ENCODE measurements around the gene SMYD3.

Gene SMYD3

DNA sequence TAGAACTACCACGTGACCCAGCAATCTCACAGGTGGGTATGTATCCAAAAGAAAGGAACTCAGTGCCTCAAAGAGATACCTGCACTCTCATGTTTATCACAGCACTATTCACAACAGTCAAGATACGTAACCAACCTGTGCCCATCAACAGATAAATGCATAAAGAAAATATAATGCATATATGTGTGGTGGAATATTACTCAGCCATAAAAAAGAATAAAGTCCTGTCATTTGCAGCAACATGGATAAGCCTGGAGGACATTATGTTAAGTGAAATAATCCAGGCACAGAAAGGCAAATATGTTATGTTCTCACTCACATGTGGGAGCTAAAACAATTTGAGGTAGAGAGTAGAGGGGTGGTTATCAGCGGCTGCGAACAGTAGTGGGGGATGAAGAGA is 413.8 kb downstream of the SMYD3 start:
- Histone ChIP-seq H2AFZ (ENCODE audit: low read depth, low read length) (no peak overlapping the region), H3K9ac (ENCODE audit: low read depth, low read length) (no peak overlapping the region), H3K27me3 (ENCODE audit: insufficient read depth, low read length, poor library complexity) (no peaks in the 10 kb centered on the region), H4K20me1 (ENCODE audit: insufficient read depth, low read length) (no peaks in the 10 kb centered on the region), H3K4me2 (ENCODE audit: insufficient read depth, low read length) (no peak overlapping the region), H3K36me3 (ENCODE audit: insufficient read depth, low read length) (no peaks in the 10 kb centered on the region), H3K4me1 (ENCODE audit: insufficient read depth, low read length) (no peaks in the 10 kb centered on the region), H3K4me3 (ENCODE audit: low read depth in 1 of 2, low read length in 2 of 2) (no peak overlapping the region), H3K27ac (ENCODE audit: low read length) (no peak overlapping the region), H3K79me2 (ENCODE audit: insufficient read depth, low read length) (no peaks in the 10 kb centered on the region), H3K9me3 (ENCODE audit: insufficient read depth, low read length, severe bottlenecking) (no peaks in the 10 kb centered on the region)
- no peak for DNase-seq
- TF ChIP-seq, protein P1, sequence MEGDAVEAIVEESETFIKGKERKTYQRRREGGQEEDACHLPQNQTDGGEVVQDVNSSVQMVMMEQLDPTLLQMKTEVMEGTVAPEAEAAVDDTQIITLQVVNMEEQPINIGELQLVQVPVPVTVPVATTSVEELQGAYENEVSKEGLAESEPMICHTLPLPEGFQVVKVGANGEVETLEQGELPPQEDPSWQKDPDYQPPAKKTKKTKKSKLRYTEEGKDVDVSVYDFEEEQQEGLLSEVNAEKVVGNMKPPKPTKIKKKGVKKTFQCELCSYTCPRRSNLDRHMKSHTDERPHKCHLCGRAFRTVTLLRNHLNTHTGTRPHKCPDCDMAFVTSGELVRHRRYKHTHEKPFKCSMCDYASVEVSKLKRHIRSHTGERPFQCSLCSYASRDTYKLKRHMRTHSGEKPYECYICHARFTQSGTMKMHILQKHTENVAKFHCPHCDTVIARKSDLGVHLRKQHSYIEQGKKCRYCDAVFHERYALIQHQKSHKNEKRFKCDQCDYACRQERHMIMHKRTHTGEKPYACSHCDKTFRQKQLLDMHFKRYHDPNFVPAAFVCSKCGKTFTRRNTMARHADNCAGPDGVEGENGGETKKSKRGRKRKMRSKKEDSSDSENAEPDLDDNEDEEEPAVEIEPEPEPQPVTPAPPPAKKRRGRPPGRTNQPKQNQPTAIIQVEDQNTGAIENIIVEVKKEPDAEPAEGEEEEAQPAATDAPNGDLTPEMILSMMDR (IDR thresholded peaks at IDR 0.05; ENCODE audit: borderline replicate concordance, extremely low read depth, low read length, poor library complexity, severe bottlenecking) = no peak
- no peak for TF ChIP-seq EZH2 (IDR thresholded peaks at IDR 0.05; ENCODE audit: borderline replicate concordance, low read depth, low read length, severe bottlenecking)
- ATAC-seq (ENCODE audit: insufficient read depth, low read depth) = no peak

DNA sequence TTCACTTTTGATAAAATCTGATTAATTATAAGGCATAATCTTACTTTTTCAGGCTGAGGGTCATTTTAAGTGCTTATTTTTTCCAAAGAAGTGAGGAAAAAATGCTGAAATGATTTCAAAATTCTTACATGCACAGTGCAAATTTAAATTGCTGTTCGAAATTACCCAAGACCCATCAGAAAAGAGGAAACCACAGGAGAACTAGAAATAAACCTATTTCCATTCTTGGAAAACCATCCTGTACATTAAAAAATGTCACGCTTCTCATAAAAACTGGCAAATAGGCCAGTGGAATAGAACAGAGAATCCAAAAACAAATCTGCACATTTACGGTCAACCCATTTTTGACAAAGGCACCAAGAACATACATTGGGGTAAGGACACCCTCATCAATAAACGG is 414.9 kb downstream of the SMYD3 start:
- Histone ChIP-seq H3K9me3 (ENCODE audit: insufficient read depth, low read length, severe bottlenecking) (no peaks in the 10 kb centered on the region), H4K20me1 (ENCODE audit: insufficient read depth, low read length) (no peaks in the 10 kb centered on the region), H3K27ac (ENCODE audit: low read length) (no peak overlapping the region), H3K4me1 (ENCODE audit: insufficient read depth, low read length) (no peaks in the 10 kb centered on the region), H3K4me3 (ENCODE audit: low read depth in 1 of 2, low read length in 2 of 2) (no peak overlapping the region), H3K36me3 (ENCODE audit: insufficient read depth, low read length) (no peaks in the 10 kb centered on the region), H3K27me3 (ENCODE audit: insufficient read depth, low read length, poor library complexity) (no peaks in the 10 kb centered on the region), H3K9ac (ENCODE audit: low read depth, low read length) (no peak overlapping the region), H3K4me2 (ENCODE audit: insufficient read depth, low read length) (no peak overlapping the region), H3K79me2 (ENCODE audit: insufficient read depth, low read length) (no peaks in the 10 kb centered on the region), H2AFZ (ENCODE audit: low read depth, low read length) (no peak overlapping the region)
- no peak for DNase-seq
- TF ChIP-seq, protein P1 (IDR thresholded peaks at IDR 0.05; ENCODE audit: borderline replicate concordance, extremely low read depth, low read length, poor library complexity, severe bottlenecking) = no peak
- TF ChIP-seq EZH2 (IDR thresholded peaks at IDR 0.05; ENCODE audit: borderline replicate concordance, low read depth, low read length, severe bottlenecking) = no peak
- no peak for ATAC-seq (ENCODE audit: insufficient read depth, low read depth)

DNA sequence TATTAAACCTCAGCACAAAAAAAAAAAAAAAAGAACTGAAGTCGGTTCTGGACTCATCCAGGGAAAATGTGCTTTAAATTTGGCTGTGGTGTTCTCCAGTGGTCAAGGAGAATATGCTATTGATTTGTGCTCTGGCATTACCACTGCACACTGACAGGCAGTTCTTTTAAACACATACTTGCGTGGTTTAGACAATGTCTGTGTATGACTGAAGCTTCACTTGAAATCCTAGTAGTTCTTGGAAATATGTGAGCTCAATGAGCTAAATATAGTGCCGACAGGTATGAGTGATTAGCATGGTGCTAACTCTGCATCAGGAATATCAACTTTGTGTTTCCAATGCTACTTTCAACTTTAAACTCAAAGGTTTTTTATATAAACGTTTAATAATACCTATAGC is 415.6 kb downstream of the SMYD3 start:
- DNase-seq = no peak
- no peak for TF ChIP-seq EZH2 (IDR thresholded peaks at IDR 0.05; ENCODE audit: borderline replicate concordance, low read depth, low read length, severe bottlenecking)
- TF ChIP-seq, protein P1 (IDR thresholded peaks at IDR 0.05; ENCODE audit: borderline replicate concordance, extremely low read depth, low read length, poor library complexity, severe bottlenecking) = no peak
- H3K9ac ChIP-seq (ENCODE audit: low read depth, low read length) = no peak overlapping the region
- no peak overlapping the region for H3K4me3 ChIP-seq (ENCODE audit: low read depth in 1 of 2, low read length in 2 of 2)
- H3K79me2 ChIP-seq (ENCODE audit: insufficient read depth, low read length) = no peaks in the 10 kb centered on the region
- H3K36me3 ChIP-seq (ENCODE audit: insufficient read depth, low read length) = no peaks in the 10 kb centered on the region
- no peaks in the 10 kb centered on the region for H3K27me3 ChIP-seq (ENCODE audit: insufficient read depth, low read length, poor library complexity)
- H4K20me1 ChIP-seq (ENCODE audit: insufficient read depth, low read length) = no peaks in the 10 kb centered on the region
- no peak overlapping the region for H3K27ac ChIP-seq (ENCODE audit: low read length)
- H3K4me1 ChIP-seq (ENCODE audit: insufficient read depth, low read length) = no peaks in the 10 kb centered on the region
- no peak for ATAC-seq (ENCODE audit: insufficient read depth, low read depth)
- H3K9me3 ChIP-seq (ENCODE audit: insufficient read depth, low read length, severe bottlenecking) = no peaks in the 10 kb centered on the region
- H2AFZ ChIP-seq (ENCODE audit: low read depth, low read length) = no peak overlapping the region
- H3K4me2 ChIP-seq (ENCODE audit: insufficient read depth, low read length) = no peak overlapping the region

DNA sequence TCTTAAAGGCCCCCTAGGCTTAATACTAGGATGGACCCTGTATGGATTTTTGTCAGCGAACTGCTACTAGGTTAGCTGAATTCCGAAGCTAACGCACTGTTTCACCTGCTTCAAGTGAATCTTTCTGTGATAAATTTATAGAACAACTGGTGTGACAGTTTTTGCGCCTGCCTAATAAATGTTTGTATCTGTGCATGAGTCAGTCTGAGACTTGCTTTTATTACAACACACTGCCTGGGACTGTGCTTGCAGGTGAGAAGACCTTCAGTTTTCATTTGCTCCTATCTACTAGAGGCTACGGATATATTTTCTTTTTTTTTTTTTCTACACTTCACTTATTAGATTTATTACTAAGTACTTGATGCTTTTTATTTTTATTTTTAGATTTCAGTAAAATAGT is 420.9 kb downstream of the SMYD3 start:
- Histone ChIP-seq H2AFZ (ENCODE audit: low read depth, low read length) (no peak overlapping the region), H3K79me2 (ENCODE audit: insufficient read depth, low read length) (no peaks in the 10 kb centered on the region), H3K36me3 (ENCODE audit: insufficient read depth, low read length) (no peaks in the 10 kb centered on the region), H3K27me3 (ENCODE audit: insufficient read depth, low read length, poor library complexity) (no peaks in the 10 kb centered on the region), H3K9me3 (ENCODE audit: insufficient read depth, low read length, severe bottlenecking) (peaks cover 3% of the 10 kb centered on the region), H3K4me3 (ENCODE audit: low read depth in 1 of 2, low read length in 2 of 2) (no peak overlapping the region), H3K4me2 (ENCODE audit: insufficient read depth, low read length) (no peak overlapping the region), H3K9ac (ENCODE audit: low read depth, low read length) (no peak overlapping the region), H3K27ac (ENCODE audit: low read length) (no peak overlapping the region), H4K20me1 (ENCODE audit: insufficient read depth, low read length) (no peaks in the 10 kb centered on the region), H3K4me1 (ENCODE audit: insufficient read depth, low read length) (no peaks in the 10 kb centered on the region)
- DNase-seq (no peak), ATAC-seq (ENCODE audit: insufficient read depth, low read depth) (no peak)
- TF ChIP-seq, protein P1 (IDR thresholded peaks at IDR 0.05; ENCODE audit: borderline replicate concordance, extremely low read depth, low read length, poor library complexity, severe bottlenecking) = no peak
- no peak for TF ChIP-seq EZH2 (IDR thresholded peaks at IDR 0.05; ENCODE audit: borderline replicate concordance, low read depth, low read length, severe bottlenecking)

All from DND-41 (cell line).